A549 (cell line): ENCODE data around the gene VRK2.

Experiments
- CHD2 ChIP-seq: fragments of 150-350 bp; IDR thresholded peaks from 2 replicates; pipeline ENCODE4 v1.6.1; 2014; ENCODE audit warnings: low read length; ENCODE audit not compliant: partially characterized antibody
- CHD4 ChIP-seq: fragments of 200-600 bp; sonication (generic); IDR thresholded peaks from 2 replicates; pipeline ENCODE4 v1.6.1; 2016; ENCODE audit warnings: antibody characterized with exemption, mild to moderate bottlenecking, borderline replicate concordance
- HDAC2 ChIP-seq: fragments of 200-600 bp; sonication (generic); IDR thresholded peaks from 2 replicates; pipeline ENCODE4 v1.6.1; 2016
- HMGXB4 ChIP-seq: fragments of 250-450 bp; sonication (Bioruptor Pico); IDR thresholded peaks from 2 replicates; pipeline ENCODE4 v1.5.0; 2021; ENCODE audit warnings: mild to moderate bottlenecking, moderate library complexity, borderline replicate concordance
- REST ChIP-seq: fragments of 200-600 bp; sonication (generic); IDR thresholded peaks from 2 replicates; pipeline ENCODE4 v1.6.1; 2016; ENCODE audit warnings: antibody characterized with exemption, mild to moderate bottlenecking, moderate library complexity
- RFX5 ChIP-seq: fragments of 450-650 bp; IDR thresholded peaks from 2 replicates; pipeline ENCODE4 v1.7.1; 2014; ENCODE audit warnings: antibody characterized with exemption, mild to moderate bottlenecking, moderate library complexity
- TF ChIP-seq, protein P1 (sequence below): fragments of >200 bp; sonication (Bioruptor Twin); formaldehyde crosslinking; IDR thresholded peaks from 3 replicates; pipeline ENCODE4 v1.5.1; 2016
- TF ChIP-seq, protein P2 (sequence below): fragments of 450-650 bp; IDR thresholded peaks from 2 replicates; pipeline ENCODE4 v1.6.1; 2014; ENCODE audit warnings: antibody characterized with exemption

DNA sequence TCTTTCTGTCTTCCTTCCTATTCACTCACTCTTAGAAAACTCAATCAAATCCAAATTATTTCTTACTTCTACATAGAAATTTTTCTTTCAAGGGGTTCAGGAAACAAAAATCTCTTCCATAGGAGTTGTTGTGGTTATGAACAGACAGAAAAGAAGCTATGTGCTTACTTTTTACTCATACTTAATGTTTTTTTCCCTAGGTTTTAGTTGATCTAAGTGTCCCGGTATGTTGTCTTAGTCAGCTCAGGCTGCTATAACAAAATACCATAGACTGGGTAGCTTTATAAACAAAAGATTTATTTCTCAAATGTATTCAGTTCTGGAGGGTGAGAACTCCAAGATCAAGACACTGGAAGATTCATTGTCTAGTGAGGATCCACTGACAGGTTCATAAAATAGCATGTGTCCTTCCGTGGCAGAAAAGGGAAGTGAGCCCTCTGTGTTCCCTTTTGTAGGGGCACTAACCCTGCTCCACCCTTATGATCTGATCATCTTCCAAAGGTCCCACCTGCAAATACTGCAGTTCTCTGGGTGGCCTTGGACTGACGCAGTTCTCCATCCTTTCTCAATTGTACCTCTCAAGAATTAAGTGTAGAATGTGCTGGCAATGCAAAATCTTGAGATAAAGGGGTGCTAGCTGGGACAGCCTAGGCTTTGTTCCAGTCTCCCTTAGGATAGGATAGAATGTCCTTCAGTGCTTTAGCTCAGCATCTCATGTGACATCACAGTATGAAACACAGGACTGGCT lies 14.4 kb upstream of the VRK2 start:
- TF ChIP-seq REST, result no peak
- TF ChIP-seq RFX5, result no peak
- no peak for TF ChIP-seq CHD4
- TF ChIP-seq, protein P1, sequence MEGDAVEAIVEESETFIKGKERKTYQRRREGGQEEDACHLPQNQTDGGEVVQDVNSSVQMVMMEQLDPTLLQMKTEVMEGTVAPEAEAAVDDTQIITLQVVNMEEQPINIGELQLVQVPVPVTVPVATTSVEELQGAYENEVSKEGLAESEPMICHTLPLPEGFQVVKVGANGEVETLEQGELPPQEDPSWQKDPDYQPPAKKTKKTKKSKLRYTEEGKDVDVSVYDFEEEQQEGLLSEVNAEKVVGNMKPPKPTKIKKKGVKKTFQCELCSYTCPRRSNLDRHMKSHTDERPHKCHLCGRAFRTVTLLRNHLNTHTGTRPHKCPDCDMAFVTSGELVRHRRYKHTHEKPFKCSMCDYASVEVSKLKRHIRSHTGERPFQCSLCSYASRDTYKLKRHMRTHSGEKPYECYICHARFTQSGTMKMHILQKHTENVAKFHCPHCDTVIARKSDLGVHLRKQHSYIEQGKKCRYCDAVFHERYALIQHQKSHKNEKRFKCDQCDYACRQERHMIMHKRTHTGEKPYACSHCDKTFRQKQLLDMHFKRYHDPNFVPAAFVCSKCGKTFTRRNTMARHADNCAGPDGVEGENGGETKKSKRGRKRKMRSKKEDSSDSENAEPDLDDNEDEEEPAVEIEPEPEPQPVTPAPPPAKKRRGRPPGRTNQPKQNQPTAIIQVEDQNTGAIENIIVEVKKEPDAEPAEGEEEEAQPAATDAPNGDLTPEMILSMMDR, result no peak
- no peak for TF ChIP-seq HDAC2
- TF ChIP-seq HMGXB4 (CRISPR knock-in tag), result no peak
- TF ChIP-seq, protein P2, sequence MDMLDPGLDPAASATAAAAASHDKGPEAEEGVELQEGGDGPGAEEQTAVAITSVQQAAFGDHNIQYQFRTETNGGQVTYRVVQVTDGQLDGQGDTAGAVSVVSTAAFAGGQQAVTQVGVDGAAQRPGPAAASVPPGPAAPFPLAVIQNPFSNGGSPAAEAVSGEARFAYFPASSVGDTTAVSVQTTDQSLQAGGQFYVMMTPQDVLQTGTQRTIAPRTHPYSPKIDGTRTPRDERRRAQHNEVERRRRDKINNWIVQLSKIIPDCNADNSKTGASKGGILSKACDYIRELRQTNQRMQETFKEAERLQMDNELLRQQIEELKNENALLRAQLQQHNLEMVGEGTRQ, result no peak
- TF ChIP-seq CHD2, result no peak
